Measurements from ENCODE around the gene PACRG.

Gene PACRG

DNA sequence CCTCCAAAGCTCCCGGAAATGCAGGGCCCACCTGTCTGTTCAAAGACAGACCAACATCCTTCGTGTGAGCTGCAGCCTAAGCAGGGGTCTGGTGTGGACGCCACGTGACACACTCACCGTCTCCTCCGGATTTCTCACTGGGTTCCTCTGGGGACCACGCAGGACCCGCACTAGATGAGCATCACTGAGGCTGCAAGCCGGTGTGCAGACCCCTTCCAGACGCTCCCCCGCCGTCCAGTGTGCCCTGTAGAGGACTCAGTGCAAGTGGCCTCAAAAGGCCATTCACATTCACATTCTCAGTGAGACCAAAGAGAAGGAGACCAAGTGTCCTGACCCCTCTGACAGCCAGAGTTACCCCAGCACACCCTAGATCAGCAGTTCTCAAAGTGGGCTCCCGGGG is 595.5 kb downstream of the PACRG start:
- no peak for DNase-seq

DNA sequence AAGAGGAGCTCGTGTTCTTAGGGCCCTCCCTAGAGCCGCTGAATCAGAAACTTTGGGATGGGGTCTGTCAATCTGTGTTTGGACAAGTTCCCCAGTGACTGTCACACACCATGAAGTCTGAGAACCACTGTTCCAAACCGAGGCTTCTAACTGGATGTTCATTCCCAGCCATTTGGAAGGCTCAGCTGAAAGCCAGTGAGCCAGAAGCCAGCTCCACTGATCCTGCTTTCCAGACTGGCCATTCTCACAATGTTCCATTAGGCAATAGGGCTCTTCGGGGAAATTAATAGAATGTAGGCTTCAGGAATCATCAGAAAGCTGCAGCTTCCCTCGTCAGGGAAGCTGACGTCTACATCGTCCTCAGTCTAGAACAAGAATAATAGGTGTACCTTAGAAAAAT is 595.9 kb downstream of the PACRG start:
- DNase-seq: no peak

DNA sequence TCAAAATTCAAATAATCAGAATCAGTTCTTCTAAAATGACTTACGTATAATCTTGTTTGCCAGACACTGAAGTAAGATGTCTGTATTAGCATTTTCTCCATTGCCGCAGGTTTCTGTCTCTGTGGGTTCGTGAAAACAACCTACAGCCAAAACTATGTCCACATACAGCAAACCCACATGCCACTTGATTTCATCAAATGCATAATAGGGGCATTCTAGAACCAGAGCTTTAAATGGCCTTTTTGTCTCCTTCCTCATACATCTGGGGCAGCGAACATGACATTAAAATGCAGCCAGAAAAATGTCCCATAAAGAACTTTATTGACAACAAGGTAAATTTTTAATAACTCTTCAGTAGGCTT is 596.5 kb downstream of the PACRG start:
- DNase-seq: no peak

- DNase-seq: no peak
These were observed 597.1 kb downstream of the PACRG start for GRCh38 chr6:163324688-163325389.

DNA sequence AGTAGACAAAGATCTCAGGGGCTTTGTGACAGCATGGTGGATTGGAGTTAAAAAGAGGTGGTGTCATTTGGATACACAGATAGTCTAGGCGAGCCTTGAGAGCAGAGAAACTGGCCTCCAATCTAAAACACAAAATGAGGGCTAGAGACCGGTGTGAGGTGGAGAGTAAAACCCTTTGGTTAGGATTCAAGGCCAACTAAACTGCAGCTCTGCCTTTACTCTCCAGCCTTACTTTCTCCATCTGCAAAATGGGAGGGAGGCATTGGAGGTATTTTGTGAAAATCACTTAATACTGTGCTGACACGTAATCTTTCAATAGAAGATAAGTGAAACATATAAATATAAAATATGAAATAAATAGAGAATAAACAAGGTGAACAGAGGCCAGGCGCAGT is 597.6 kb downstream of the PACRG start:
- no peak for DNase-seq

DNA sequence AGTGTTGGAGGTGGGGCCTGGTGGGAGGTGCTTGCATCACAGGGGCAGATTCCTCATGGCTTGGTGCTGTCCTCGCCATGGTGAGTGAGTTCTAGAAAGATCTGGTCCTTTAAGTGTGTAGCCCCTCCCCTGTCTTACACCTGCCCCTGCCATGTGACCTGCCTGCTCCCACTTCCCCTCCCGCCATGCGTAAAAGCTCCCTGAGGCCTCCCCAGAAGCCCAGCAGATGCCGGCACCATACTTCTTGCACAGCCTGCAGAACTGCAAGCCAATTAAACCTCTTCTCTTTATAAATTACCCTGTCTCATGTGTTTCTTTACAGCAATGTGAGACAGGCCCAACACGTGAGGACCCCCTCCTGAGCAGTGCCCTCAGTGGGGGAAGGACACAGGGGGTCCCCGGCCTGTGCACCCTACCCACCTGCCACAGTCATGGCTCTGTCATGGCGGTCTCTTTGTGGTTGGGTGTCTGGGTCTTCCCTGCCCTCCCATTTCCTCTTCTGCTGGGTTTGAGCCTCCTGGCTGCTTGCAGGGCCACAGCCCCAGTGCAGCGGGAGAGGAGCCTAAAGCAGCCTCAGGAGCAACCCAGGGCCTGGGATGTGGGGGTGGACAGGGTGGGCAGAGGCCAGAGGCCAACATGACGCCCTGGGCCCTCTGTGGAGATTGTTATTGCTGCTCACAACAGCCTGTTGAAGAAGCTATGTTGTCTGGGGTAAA is 599.5 kb downstream of the PACRG start:
- no peak for DNase-seq

DNA sequence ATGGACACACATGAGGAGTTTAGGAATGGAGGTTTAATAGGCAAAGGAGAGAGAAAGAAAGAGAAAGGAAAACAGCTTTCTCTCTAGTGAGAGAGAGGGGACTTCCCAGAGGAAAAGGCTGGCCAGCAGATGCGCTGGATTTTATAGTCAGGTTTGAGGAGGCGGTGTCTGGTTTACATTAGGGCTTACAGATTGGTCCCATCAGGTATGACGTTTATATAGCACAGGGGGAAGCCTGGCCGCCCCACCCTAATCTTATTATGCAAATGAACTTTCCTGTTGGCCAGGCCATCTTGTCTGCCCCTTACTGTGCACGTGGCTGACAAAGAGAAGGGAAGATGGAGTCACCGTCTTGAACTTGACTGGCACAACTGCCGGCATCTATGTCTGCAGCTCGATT is 600.1 kb downstream of the PACRG start:
- no peak for DNase-seq

GRCh38 chr6:163328411-163328810 is 600.6 kb downstream of the PACRG start:
- DNase-seq: no peak

DNA sequence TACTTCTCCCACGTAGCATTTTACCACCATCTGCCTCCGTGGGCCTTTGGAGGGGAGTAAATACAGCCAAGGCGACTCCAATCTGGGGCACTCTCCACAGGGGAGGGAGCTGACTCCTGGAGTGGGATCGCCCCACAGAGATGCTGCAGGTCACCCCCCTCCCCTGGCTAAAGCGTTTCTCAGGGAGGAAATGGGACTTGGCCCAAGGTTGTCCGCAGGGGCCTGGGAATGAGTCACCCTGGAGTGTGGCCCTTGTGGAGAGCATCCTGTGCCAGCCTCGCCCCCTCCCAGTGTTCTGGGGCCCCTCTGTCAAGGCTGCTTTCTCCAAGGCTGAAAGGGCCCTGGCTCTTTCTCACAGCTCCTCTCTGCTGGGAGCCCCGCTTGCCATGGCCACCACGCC is 602.2 kb downstream of the PACRG start:
- no peak for DNase-seq

DNA sequence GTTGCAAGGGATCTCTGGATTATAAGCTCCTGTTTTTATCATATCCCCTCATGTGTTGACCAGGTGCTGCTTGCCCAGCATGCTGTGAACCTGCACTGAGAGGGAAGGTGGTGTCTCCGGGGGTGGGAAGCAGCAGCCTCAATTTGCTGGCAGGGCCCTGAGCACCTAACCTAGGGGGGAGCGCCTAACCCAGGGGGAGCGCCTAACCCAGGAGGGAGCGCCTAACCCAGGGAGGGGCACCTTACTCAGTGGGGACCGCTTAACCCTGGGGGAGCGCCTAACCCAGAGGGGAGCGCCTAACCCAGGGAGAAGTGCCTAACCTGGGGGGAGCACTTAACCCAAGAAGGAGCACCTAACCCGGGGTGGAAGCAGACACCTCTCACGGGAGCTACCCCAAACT is 603.5 kb downstream of the PACRG start:
- DNase-seq: no peak

DNA sequence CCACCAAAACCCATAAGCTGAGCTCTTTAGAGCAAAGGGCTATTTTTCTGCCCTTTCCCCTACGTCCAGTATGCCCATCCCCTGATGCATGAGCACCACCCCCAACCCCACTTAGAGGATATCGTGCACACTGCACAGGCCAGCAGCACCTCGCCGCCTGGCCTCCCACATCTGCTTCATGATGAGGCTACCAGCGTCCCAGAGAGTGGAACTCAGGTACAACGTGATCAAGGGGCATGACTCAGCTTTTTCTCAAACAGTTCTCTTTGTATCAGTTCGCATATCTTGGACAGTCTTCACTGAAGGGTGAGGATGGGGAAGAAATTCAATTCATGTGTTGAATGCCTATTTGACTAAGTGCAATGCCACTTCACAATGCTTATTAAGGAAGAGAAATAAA is 604.8 kb downstream of the PACRG start:
- no peak for DNase-seq

DNA sequence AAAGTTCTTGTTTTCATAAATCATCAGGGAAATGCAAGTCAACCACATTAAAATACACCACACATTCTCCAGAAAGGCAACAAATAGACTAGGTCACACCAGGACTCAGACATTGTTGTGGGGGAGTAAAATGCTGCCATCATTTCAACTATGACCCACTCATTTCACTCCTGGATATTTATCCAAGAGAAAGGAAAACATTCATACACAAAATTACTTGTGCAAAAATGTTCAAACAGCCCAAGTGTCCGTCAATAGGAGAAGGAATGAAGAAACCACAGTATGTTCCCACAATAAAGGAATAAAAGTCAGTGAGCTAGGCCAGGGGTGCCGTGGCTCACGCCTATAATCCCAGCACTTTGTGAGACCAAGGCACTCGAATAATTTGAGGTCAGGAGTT is 605.3 kb downstream of the PACRG start:
- DNase-seq: no peak

- DNase-seq: no peak
These were observed 606.2 kb downstream of the PACRG start for GRCh38 chr6:163333701-163334663.

DNA sequence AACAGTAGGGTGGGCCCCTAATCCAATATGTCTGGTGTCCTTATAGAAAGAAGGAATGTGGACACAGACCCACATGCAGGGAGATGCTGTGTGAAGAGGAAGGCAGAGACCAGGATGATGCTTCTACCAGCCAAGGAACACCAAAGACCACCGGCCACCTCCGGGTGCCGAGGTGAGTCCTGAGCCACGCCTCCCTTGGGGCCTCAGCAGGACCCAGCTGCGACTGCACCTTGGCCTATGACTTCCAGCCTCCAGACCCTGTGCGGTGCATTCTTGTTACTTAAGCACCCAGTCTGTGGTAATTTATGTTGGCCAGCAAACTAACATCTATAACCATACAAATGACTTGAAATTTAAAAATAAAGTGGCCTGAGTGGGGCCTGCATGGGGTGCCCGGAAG is 607.3 kb downstream of the PACRG start:
- DNase-seq: no peak

- no peak for DNase-seq
These were observed 608.1 kb downstream of the PACRG start for GRCh38 chr6:163335671-163336545.

DNA sequence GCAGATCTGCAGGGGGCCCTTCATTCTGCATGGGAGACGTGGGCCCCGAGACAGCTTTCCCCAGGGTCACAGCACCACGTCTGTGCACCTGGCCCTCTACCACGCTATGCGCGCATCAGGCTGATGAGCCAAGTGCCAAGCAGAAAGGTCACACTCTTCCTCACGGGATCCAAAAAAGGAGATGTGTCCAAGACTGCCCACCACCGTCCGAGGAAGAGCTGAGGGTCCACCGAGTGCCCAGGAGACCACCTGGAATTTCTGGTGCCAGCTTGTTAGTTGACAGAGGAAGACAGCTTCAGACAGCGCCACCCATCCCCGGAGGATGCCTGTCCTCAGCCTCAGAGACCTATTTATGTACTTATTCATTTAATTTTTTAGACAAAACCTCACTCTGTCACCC is 609.2 kb downstream of the PACRG start:
- DNase-seq: no peak

DNA sequence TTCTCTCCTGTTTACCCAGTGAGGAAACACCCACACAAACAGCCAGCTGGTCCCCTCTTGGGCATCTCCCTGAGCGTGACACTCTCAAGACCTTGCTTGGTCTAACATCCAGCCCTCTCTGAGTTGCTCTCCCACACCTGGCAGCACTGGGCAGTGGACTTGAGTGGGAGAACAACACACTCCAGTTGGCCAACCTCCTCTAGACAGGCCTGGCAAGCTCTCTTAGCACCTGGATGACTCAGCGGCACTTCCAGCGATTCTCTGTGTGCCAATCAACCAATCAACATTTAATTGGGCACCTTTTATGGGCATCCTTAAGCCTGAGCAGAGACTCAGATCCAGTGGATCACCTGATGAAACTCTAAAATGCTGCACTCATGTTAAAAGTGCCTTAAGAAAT is 610.2 kb downstream of the PACRG start:
- DNase-seq: no peak

DNA sequence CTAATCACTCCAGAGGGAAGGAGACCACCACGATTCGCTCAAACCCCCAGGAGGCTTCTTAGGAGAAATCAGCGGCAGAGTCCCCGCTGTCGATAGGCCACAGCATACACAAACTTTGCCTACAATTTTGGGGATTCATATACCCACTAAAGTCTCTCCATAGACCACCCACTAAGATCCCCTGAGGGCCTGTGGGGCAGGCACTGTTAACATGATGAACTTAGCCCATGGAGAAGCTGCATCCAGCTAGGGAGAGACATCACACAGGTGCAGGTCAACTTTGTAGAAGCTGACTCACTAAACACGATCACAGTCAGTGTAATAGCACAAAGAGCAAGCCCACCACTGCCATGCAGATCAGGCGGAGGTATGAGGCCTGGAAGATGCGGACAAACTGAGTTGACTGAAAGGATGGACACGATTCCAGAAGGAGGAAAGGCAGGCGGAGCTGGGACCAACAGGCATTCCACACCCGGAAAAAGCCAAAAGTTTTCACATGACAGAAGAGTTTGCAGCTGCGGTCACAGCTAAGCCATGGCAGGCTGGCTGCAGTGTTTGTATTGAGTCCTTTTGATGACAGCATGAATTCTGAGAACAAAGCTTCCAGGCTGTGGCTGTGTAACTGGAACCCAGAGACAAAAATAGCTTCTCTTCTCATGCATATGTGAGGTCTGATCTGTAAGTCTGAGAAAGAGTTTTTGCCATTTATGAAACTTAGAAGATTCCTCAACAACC is 611.1 kb downstream of the PACRG start:
- no peak for DNase-seq

DNA sequence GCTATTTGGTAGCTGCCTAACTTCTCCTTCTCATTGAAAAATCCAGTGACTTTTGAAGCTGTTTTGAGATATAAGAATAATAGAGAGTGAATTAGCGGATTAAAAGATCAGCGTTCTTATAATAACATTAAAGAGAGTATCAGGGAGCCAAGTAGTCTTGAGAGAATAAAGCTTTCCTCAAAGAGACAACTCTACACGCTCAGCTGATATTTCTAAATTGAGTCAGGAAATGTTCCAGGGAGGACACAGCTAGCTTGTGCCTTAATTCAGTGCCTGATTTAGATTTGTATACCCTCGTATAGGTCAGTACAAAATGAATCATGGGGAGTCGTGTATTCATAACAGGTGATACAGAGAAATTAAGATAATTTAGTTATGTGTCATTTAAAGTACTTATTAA is 611.7 kb downstream of the PACRG start:
- no peak for DNase-seq

DNA sequence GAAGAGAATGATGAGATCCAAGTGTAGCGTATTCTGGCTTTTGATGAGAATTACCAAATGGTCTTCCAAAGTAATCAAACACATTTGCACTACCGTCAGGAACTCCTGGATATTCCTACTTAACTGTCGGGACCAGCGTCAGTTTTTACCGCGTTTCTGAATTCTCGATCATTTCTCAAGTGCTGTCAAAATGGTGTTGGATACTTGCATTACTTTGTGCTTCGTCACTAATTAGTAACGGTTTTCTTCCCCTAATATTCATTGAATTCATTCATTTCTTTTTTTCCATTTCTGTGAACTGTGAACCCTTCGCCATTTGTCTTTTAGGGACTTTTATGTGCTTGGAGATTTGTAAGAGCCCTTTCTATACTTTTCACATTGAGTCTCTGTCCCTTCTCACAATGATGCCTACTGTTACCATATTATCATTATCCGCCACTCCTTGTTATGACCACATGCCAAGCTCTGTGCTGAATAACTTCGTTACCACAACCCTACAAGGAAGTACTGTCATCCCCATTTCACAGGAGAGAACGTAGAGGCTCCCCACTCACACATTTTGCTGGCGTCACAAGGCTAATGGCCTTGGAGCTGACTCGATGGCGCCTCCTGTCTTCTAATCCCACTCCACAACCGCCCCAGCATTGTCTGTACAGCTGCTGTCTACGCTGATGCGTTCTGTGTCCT is 612.6 kb downstream of the PACRG start:
- no peak for DNase-seq

All from NCI-H446 (cell line).